Mesendoderm (in vitro differentiated cells): ENCODE results near the gene FOLR1.
A peak's percentile ranks its signal among the peaks of the same experiment; 100 is the strongest.

Experiments used
- DNase-seq: peaks from one replicate; pipeline ENCODE4 v3.0.0; 2013
- H2AK5ac ChIP-seq: 2 replicates; pipeline ENCODE4 v1.6.1; 2013; ENCODE audit warnings: low read length, inconsistent platforms
- H2BK120ac ChIP-seq: 2 replicates; pipeline ENCODE4 v1.6.1; 2013; ENCODE audit warnings: low read depth, mild to moderate bottlenecking, low read length, moderate library complexity, mixed read lengths
- H2BK15ac ChIP-seq: replicated peaks from 2 replicates; pipeline ENCODE4 v1.6.1; 2013; ENCODE audit warnings: low read depth, mild to moderate bottlenecking, moderate library complexity
- H2BK5ac ChIP-seq: 2 replicates; pipeline ENCODE4 v1.6.1; 2013; ENCODE audit warnings: low read length, inconsistent platforms
- H3K18ac ChIP-seq: 2 replicates; pipeline ENCODE4 v1.6.1; 2013; ENCODE audit warnings: mild to moderate bottlenecking, low read length, mixed read lengths
- H3K23ac ChIP-seq: one replicate; pipeline ENCODE4 v1.6.1; 2013; ENCODE audit warnings: low read length
- H3K27ac ChIP-seq: 2 replicates; pipeline ENCODE4 v1.5.1; 2013; ENCODE audit warnings: low read depth, mild to moderate bottlenecking, inconsistent platforms, low read length, moderate library complexity
- H3K27me3 ChIP-seq: 2 replicates; pipeline ENCODE4 v1.6.1; 2013; ENCODE audit warnings: low read length, control low read depth, mild to moderate bottlenecking, inconsistent platforms; ENCODE audit not compliant: insufficient read depth, poor library complexity
- H3K36me3 ChIP-seq: 2 replicates; pipeline ENCODE4 v1.6.1; 2013; ENCODE audit warnings: low read length, inconsistent platforms; ENCODE audit not compliant: control insufficient read depth, insufficient read depth
- H3K4ac ChIP-seq: one replicate; pipeline ENCODE4 v1.6.1; 2013; ENCODE audit warnings: low read depth, mild to moderate bottlenecking, low read length, moderate library complexity
- H3K4me1 ChIP-seq: 2 replicates; pipeline ENCODE4 v1.6.1; 2013; ENCODE audit warnings: low read depth, low read length, inconsistent platforms; ENCODE audit not compliant: control insufficient read depth
- H3K4me2 ChIP-seq: 2 replicates; pipeline ENCODE4 v1.6.1; 2013; ENCODE audit warnings: low read length
- H3K4me3 ChIP-seq: 2 replicates; pipeline ENCODE4 v1.5.1; 2013; ENCODE audit warnings: mild to moderate bottlenecking, low read length
- H3K56ac ChIP-seq: one replicate; pipeline ENCODE4 v1.6.1; 2013; ENCODE audit warnings: low read length
- H3K79me1 ChIP-seq: 2 replicates; pipeline ENCODE4 v1.6.1; 2013; ENCODE audit warnings: low read length, inconsistent platforms
- H3K79me2 ChIP-seq: 2 replicates; pipeline ENCODE4 v1.6.1; 2013; ENCODE audit warnings: mild to moderate bottlenecking, low read length; ENCODE audit not compliant: control insufficient read depth, insufficient read depth
- H3K9ac ChIP-seq: 2 replicates; pipeline ENCODE4 v1.6.1; 2013; ENCODE audit warnings: low read length, inconsistent platforms
- H4K5ac ChIP-seq: one replicate; pipeline ENCODE4 v1.6.1; 2013; ENCODE audit warnings: low read length
- H4K8ac ChIP-seq: one replicate; pipeline ENCODE4 v1.6.1; 2013; ENCODE audit warnings: low read depth, mild to moderate bottlenecking, control low read depth, low read length, moderate library complexity
- WGBS: extraction: QIAGEN DNeasy Blood & Tissue Kit; methylation state at CpG from one replicate; pipeline ENCODE4 v1.1.7; 2013; ENCODE audit warnings: low lambda C conversion rate, missing lambda C conversion rate; ENCODE audit not compliant: insufficient coverage; ENCODE audit errors: extremely low coverage; 5-methylcytosine and 5-hydroxymethylcytosine counted together

FOLR1 gene

GRCh38 chr11:72240461-72241290, 48.7 kb downstream of the FOLR1 start:
- peaks cover 38% of the 10 kb centered on the region for H3K27me3 ChIP-seq
- H3K79me2 ChIP-seq: no peaks in the 10 kb centered on the region
- H3K56ac ChIP-seq: peak overlapping the region; percentile 86
- H3K4ac ChIP-seq: no peak overlapping the region
- H3K18ac ChIP-seq: no peak overlapping the region
- peak overlapping the region; percentile 69 for H3K9ac ChIP-seq
- H3K36me3 ChIP-seq: no peaks in the 10 kb centered on the region
- peak; percentile 21 for DNase-seq
- no peak overlapping the region for H4K8ac ChIP-seq
- no peak overlapping the region for H3K23ac ChIP-seq
- no peak overlapping the region for H2BK5ac ChIP-seq
- no peaks in the 10 kb centered on the region for H3K79me1 ChIP-seq
- WGBS: no CpG with 5 or more reads among the region's 44 CpGs
- no peak overlapping the region for H3K4me2 ChIP-seq
- no peak overlapping the region for H4K5ac ChIP-seq
- H3K27ac ChIP-seq: no peak overlapping the region
- H3K4me1 ChIP-seq: peaks cover 12% of the 10 kb centered on the region
- H2BK15ac ChIP-seq: no peak overlapping the region
- no peak overlapping the region for H3K4me3 ChIP-seq
- no peak overlapping the region for H2BK120ac ChIP-seq
- no peak overlapping the region for H2AK5ac ChIP-seq

DNA sequence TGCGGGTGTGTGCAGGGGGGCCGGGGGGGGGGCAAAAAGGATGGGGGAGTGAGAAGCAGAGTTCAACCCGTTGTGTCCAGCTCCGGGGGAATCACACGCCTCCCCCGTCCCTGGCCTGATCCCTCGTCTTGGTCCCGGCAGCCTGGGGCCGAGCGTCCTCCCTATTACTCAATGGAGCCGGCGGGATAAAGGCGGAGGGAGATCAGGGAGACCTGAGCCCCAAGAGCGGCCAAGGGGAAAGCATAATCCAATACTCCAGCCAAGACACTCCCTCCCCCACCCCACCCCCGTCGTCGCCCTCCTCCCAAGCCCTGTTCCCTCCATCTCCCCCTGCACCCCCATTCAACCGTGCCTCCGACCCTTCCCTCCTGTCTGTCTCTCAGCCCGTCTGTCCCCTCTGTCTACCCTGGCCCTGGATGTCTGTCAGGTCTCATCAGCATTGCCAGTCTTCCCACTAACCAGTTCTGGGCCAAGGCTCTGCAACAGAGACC, 49.4 kb downstream of the FOLR1 start:
- Histone ChIP-seq H3K79me2 (no peaks in the 10 kb centered on the region), H3K9ac (no peak overlapping the region), H3K79me1 (no peaks in the 10 kb centered on the region), H2BK5ac (no peak overlapping the region), H3K4me1 (peaks cover 12% of the 10 kb centered on the region), H3K27me3 (peaks cover 44% of the 10 kb centered on the region), H2BK120ac (no peak overlapping the region), H4K5ac (no peak overlapping the region), H3K4me2 (no peak overlapping the region), H3K23ac (no peak overlapping the region), H3K27ac (no peak overlapping the region), H2BK15ac (no peak overlapping the region), H3K36me3 (no peaks in the 10 kb centered on the region), H3K4me3 (no peak overlapping the region), H3K56ac (no peak overlapping the region), H3K4ac (no peak overlapping the region), H3K18ac (no peak overlapping the region), H4K8ac (no peak overlapping the region), H2AK5ac (no peak overlapping the region)
- DNase-seq: no peak
- no CpG with 5 or more reads among the region's 20 CpGs for WGBS

DNA sequence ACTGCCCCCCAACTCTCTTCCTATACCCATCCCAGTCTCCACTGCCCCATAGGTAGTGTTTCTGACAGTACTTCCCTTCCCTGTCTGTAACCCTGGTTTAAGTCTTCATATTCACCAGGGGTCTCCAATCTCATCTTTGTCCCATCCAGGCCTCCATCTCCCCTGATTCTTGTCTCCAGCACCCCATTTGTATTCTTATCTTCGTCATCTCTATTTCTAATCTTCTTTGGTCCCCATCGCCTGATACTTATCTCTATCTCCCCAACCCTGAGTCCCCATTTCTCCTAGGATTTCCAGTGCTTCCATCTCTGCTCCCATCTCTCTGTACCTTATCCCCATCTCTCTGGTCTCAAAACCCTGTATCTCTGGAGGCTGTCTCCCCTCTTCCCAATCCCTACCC, 50.2 kb downstream of the FOLR1 start:
- peaks cover 49% of the 10 kb centered on the region for H3K27me3 ChIP-seq
- H4K5ac ChIP-seq: no peak overlapping the region
- no peak overlapping the region for H2BK15ac ChIP-seq
- H3K9ac ChIP-seq: no peak overlapping the region
- H3K79me1 ChIP-seq: no peaks in the 10 kb centered on the region
- H3K23ac ChIP-seq: no peak overlapping the region
- H3K4me2 ChIP-seq: no peak overlapping the region
- no peak overlapping the region for H4K8ac ChIP-seq
- no peaks in the 10 kb centered on the region for H3K36me3 ChIP-seq
- no peak overlapping the region for H3K56ac ChIP-seq
- no peak overlapping the region for H2BK5ac ChIP-seq
- H3K18ac ChIP-seq: no peak overlapping the region
- H3K79me2 ChIP-seq: no peaks in the 10 kb centered on the region
- no peak overlapping the region for H3K27ac ChIP-seq
- H3K4me1 ChIP-seq: peaks cover 12% of the 10 kb centered on the region
- H3K4me3 ChIP-seq: no peak overlapping the region
- no CpG with 5 or more reads among the region's 2 CpGs for WGBS
- H2AK5ac ChIP-seq: no peak overlapping the region
- no peak overlapping the region for H3K4ac ChIP-seq
- DNase-seq: no peak
- H2BK120ac ChIP-seq: no peak overlapping the region

GRCh38 chr11:72243173-72244059, 51.5 kb downstream of the FOLR1 start:
- Histone ChIP-seq H3K23ac (no peak overlapping the region), H3K79me1 (no peaks in the 10 kb centered on the region), H3K36me3 (no peaks in the 10 kb centered on the region), H2BK5ac (no peak overlapping the region), H3K4ac (no peak overlapping the region), H2BK15ac (no peak overlapping the region), H3K27ac (no peak overlapping the region), H2AK5ac (no peak overlapping the region), H3K79me2 (no peaks in the 10 kb centered on the region), H2BK120ac (no peak overlapping the region), H3K4me1 (peaks cover 11% of the 10 kb centered on the region), H3K9ac (no peak overlapping the region), H3K18ac (peak overlapping the region; percentile 10), H3K56ac (peak overlapping the region; percentile 54), H3K27me3 (peaks cover 50% of the 10 kb centered on the region), H4K5ac (no peak overlapping the region), H3K4me2 (peak overlapping the region; percentile 26), H4K8ac (no peak overlapping the region), H3K4me3 (no peak overlapping the region)
- no CpG with 5 or more reads among the region's 58 CpGs for WGBS
- no peak for DNase-seq

GRCh38 chr11:72244060-72244360, 52.1 kb downstream of the FOLR1 start, which contains the start of gene PHOX2A:
TSS of gene PHOX2A (minus strand) at chr11:72244176. CDS start at chr11:72244004, 172 bp downstream.
- no peak within 1 kb of the TSS for H2BK5ac ChIP-seq
- H3K27ac ChIP-seq: no peak within 1 kb of the TSS
- no CpG with 5 or more reads among the region's 37 CpGs for WGBS
- H3K56ac ChIP-seq: peak within 1 kb of the TSS; percentile 65
- peak within 1 kb of the TSS; percentile 53 for H3K4me3 ChIP-seq
- peak within 1 kb of the TSS; percentile 91 for H3K4me2 ChIP-seq
- H3K36me3 ChIP-seq: no peaks in the 10 kb centered on the region
- no peak within 1 kb of the TSS for H4K8ac ChIP-seq
- H3K9ac ChIP-seq: peak within 1 kb of the TSS; percentile 11
- no peaks in the 10 kb centered on the region for H3K79me1 ChIP-seq
- peak within 1 kb of the TSS; percentile 10 for H3K18ac ChIP-seq
- no peak within 1 kb of the TSS for H4K5ac ChIP-seq
- H3K27me3 ChIP-seq: peaks cover 50% of the 10 kb centered on the region
- DNase-seq: no peak
- no peak within 1 kb of the TSS for H2AK5ac ChIP-seq
- no peak within 1 kb of the TSS for H3K23ac ChIP-seq
- H3K79me2 ChIP-seq: no peaks in the 10 kb centered on the region
- no peak within 1 kb of the TSS for H3K4ac ChIP-seq
- H2BK120ac ChIP-seq: no peak within 1 kb of the TSS
- H2BK15ac ChIP-seq: no peak within 1 kb of the TSS
- peaks cover 10% of the 10 kb centered on the region for H3K4me1 ChIP-seq
